ENCODE measurements around the gene SPDL1.

GRCh38 chr5:169647566-169647965 is 64.0 kb downstream of the SPDL1 start:
- TF ChIP-seq REST (IDR thresholded peaks at IDR 0.05; ENCODE audit: insufficient read depth in 1 of 2, low read depth in 2 of 2, low read length in 2 of 2) (no peak), SIN3A (IDR thresholded peaks at IDR 0.05; ENCODE audit: borderline replicate concordance, insufficient read depth, low read length) (no peak), POLR2AphosphoS5 (IDR thresholded peaks at IDR 0.05; ENCODE audit: low read depth, low read length) (no peak), TAF1 (IDR thresholded peaks at IDR 0.05; ENCODE audit: borderline replicate concordance, insufficient read depth, low read length) (no peak)
